SU-DHL-6 (cell line): ENCODE measurements around the gene CPNE1.
"Not testable (repeated sequence)": the region's sequence is repeated elsewhere in the genome, so short reads cannot be mapped to it uniquely, and the experiment has no call there.

Source experiments
- H2AFZ ChIP-seq: fragments of 200-600 bp; sonication (generic); 2 replicates; pipeline ENCODE4 v1.6.1; 2014; ENCODE audit warnings: low read depth, mild to moderate bottlenecking, moderate library complexity, mixed read lengths, antibody characterized with exemption, low read length; ENCODE audit not compliant: severe bottlenecking
- H3F3A ChIP-seq: fragments of 200-600 bp; shearing (Covaris generic); 2 replicates; pipeline ENCODE4 v1.6.0; 2016; ENCODE audit warnings: antibody characterized with exemption, mild to moderate bottlenecking; ENCODE audit not compliant: insufficient read depth
- H3K27ac ChIP-seq: fragments of 200-600 bp; sonication (generic); 2 replicates; pipeline ENCODE4 v1.5.1; 2016; ENCODE audit warnings: low read depth, mild to moderate bottlenecking, low read length, moderate library complexity, mixed read lengths
- H3K27me3 ChIP-seq: fragments of 200-600 bp; sonication (generic), shearing (Covaris generic); 2 replicates; pipeline ENCODE4 v1.6.0; 2014; ENCODE audit warnings: mild to moderate bottlenecking, low read length
- H3K36me3 ChIP-seq: fragments of 200-600 bp; sonication (generic); 2 replicates; pipeline ENCODE4 v1.6.1; 2014; ENCODE audit warnings: mild to moderate bottlenecking, low read length, mixed read lengths
- H3K4me2 ChIP-seq: fragments of 300-600, 200-600 bp; shearing (Covaris generic), sonication (generic); 2 replicates; pipeline ENCODE4 v1.6.0; 2014; ENCODE audit warnings: low read length, low read depth, mild to moderate bottlenecking; ENCODE audit not compliant: poor library complexity, severe bottlenecking
- H3K4me3 ChIP-seq: fragments of 200-600 bp; sonication (generic); 2 replicates; pipeline ENCODE4 v1.5.1; 2014; ENCODE audit warnings: antibody characterized with exemption, low read length, mild to moderate bottlenecking, mixed read lengths; ENCODE audit not compliant: insufficient read depth, poor library complexity, severe bottlenecking
- H3K79me2 ChIP-seq: fragments of 200-600 bp; sonication (generic); 2 replicates; pipeline ENCODE4 v1.6.1; 2014; ENCODE audit warnings: mild to moderate bottlenecking, low read length, moderate library complexity; ENCODE audit not compliant: insufficient read depth
- H3K9ac ChIP-seq: fragments of 200-600 bp; sonication (generic); 2 replicates; pipeline ENCODE4 v1.7.0; 2014; ENCODE audit warnings: mild to moderate bottlenecking, low read length
- H3K9me2 ChIP-seq: fragments of 200-600 bp; sonication (generic); replicated peaks from 2 replicates; pipeline ENCODE4 v1.6.1; 2014; ENCODE audit warnings: low read length; ENCODE audit not compliant: insufficient read depth
- H3K9me3 ChIP-seq: fragments of 200-600 bp; sonication (generic); 2 replicates; pipeline ENCODE4 v1.6.1; 2014; ENCODE audit warnings: low read length, mixed read lengths; ENCODE audit not compliant: insufficient read depth
- H4K20me1 ChIP-seq: fragments of 200-600 bp; sonication (generic); 2 replicates; pipeline ENCODE4 v1.6.1; 2014; ENCODE audit warnings: low read depth, mild to moderate bottlenecking, antibody characterized with exemption, low read length, moderate library complexity, mixed read lengths
- CTCF ChIP-seq: fragments of 200-600 bp; sonication (generic); IDR thresholded peaks from one replicate; pipeline ENCODE4 v1.5.1; 2017; ENCODE audit warnings: antibody characterized with exemption, mild to moderate bottlenecking, low read length, moderate library complexity; ENCODE audit not compliant: insufficient read depth, poor library complexity, severe bottlenecking
- EZH2phosphoT487 ChIP-seq: fragments of 200-600 bp; sonication (generic), shearing (Covaris generic); conservative IDR thresholded peaks from 2 replicates; pipeline ENCODE4 v1.6.1; 2018; ENCODE audit warnings: mild to moderate bottlenecking, antibody characterized with exemption, low read length, moderate library complexity, mixed read lengths

The CPNE1 gene

DNA sequence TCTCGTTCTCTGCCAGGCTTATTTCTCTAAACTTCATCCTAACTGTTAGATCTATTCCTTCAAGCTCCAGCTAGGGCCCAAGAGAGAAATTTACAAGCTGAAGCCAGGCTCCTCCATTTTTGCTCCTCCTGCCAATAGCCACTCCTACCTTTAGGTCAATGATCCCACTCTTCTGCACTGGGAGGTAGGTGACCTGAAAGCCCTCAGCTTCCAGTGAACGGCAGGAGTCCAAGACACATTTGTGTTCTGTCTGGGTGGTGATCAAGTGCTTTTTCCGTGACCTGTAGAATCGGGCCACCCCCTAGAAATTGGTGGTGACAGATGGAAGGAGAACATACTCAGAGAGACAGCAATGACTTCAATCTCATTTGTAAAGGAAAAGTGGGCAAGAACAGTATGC, 25.6 kb upstream of the CPNE1 start:
- Histone ChIP-seq H3K9me2 (no peaks in the 10 kb centered on the region), H3K27me3 (no peaks in the 10 kb centered on the region), H3K36me3 (no peaks in the 10 kb centered on the region), H3K9me3 (no peaks in the 10 kb centered on the region), H3K4me3 (no peak overlapping the region), H3K27ac (no peak overlapping the region), H4K20me1 (no peaks in the 10 kb centered on the region), H3K4me2 (no peak overlapping the region), H3F3A (no peaks in the 10 kb centered on the region), H3K79me2 (no peaks in the 10 kb centered on the region), H3K9ac (no peak overlapping the region), H2AFZ (no peak overlapping the region)
- TF ChIP-seq EZH2phosphoT487 (no peak), CTCF (no peak)

- not testable (repeated sequence) for H4K20me1 ChIP-seq, H3K36me3 ChIP-seq, H3K9me3 ChIP-seq, H3K4me2 ChIP-seq, H3K9me2 ChIP-seq, H3K79me2 ChIP-seq, H3K9ac ChIP-seq, H3F3A ChIP-seq, H2AFZ ChIP-seq, H3K27ac ChIP-seq, H3K27me3 ChIP-seq, H3K4me3 ChIP-seq
Observed at GRCh38 chr20:35686872-35687271, 22.2 kb upstream of the CPNE1 start.

- H3K27ac ChIP-seq, H3K9ac ChIP-seq, H3K79me2 ChIP-seq, H3K4me2 ChIP-seq, H3K4me3 ChIP-seq, H4K20me1 ChIP-seq, H3K9me3 ChIP-seq, H3K9me2 ChIP-seq, H2AFZ ChIP-seq, H3F3A ChIP-seq, H3K27me3 ChIP-seq, H3K36me3 ChIP-seq: not testable (repeated sequence)
Observed at GRCh38 chr20:35685368-35685767, 20.7 kb upstream of the CPNE1 start.

- TF ChIP-seq EZH2phosphoT487 (no peak), CTCF (no peak)
- no peaks in the 10 kb centered on the region for H3F3A ChIP-seq
- H4K20me1 ChIP-seq, result no peaks in the 10 kb centered on the region
- H2AFZ ChIP-seq, result no peak overlapping the region
- no peak overlapping the region for H3K4me3 ChIP-seq
- H3K9me2 ChIP-seq, result no peaks in the 10 kb centered on the region
- H3K36me3 ChIP-seq, result no peaks in the 10 kb centered on the region
- H3K27ac ChIP-seq, result no peak overlapping the region
- H3K79me2 ChIP-seq, result no peaks in the 10 kb centered on the region
- H3K9me3 ChIP-seq, result no peaks in the 10 kb centered on the region
- H3K9ac ChIP-seq, result no peak overlapping the region
- no peaks in the 10 kb centered on the region for H3K27me3 ChIP-seq
- H3K4me2 ChIP-seq, result no peak overlapping the region
Observed at GRCh38 chr20:35681960-35682359, 17.3 kb upstream of the CPNE1 start.
